H1 (cell line): Measurements from ENCODE around the gene MKLN1.

Experiments used
- MAX ChIP-seq: IDR thresholded peaks from 2 replicates; pipeline ENCODE4 v1.6.1; 2012; ENCODE audit warnings: inconsistent platforms
- TBP ChIP-seq: IDR thresholded peaks from 2 replicates; pipeline ENCODE4 v1.6.1; 2011; ENCODE audit warnings: low read depth, low read length, improper control_type of control experiment

GRCh38 chr7:131503639-131504038 lies 176.0 kb downstream of the MKLN1 start:
- TF ChIP-seq TBP (no peak), MAX (no peak)
